Frontal cortex (tissue), 4 donors: ENCODE results near the gene SDHA. TPM values are rescaled to one million over a fixed set of nuclear protein-coding genes. Genes with fewer than 3 reads are reported as not detected.
A peak's percentile ranks its signal among the peaks of the same experiment; 100 is the strongest.
"Not testable (repeated sequence)": the region's sequence is repeated elsewhere in the genome, so short reads cannot be mapped to it uniquely, and the experiment has no call there.

ENCODE experiments used
- DNase-seq, 2 donors: peaks; one replicate each; pipeline ENCODE4 v3.0.0; 2012; ENCODE audit warnings: low spot score in 2 of 2
- FAIRE-seq: peaks from 2 replicates; lab custom pipeline; 2012; peaks lifted over from hg19 to GRCh38; lab: Jason Lieb, UNC
- total RNA-seq: library from RNA; depleted of rRNA; stranded (reverse); fragments of >200 nt; gene quantifications from one replicate; pipeline ENCODE4 v1.2.3, GENCODE V29; 2014
- donor health status: control.
- donor health status: control.
- donor health status: control.

The SDHA gene
- total RNA-seq, 1 donor from 2014 or later: 68.1 TPM

DNA sequence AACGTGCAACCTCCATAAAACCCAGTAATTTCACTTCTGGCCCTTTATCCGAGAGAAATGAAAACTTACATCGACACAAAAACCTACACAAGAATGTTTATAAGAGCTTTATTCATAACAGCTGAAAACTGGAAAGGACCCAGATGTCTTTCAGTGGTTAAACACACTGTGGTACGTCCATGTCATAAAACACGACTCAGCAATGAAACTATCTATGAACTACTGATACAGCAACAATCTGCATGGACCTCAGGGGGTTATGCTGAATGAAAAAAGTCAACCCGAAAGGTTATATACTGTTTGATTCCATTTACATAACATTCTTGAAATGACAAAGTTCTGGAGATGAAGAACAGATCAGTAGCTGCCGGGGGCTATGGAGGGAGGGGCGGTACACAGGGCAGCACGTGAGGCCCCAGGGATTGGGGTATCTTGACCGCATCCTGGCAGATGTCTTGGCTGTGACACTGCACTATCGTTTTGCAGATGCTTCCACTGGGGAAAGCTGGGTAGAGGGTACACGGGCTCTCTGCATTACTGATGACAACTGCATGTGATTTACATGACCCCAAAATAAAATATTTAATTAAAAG lies 4.2 kb upstream of the SDHA start:
- DNase-seq: no peak
- no peak for FAIRE-seq

DNA sequence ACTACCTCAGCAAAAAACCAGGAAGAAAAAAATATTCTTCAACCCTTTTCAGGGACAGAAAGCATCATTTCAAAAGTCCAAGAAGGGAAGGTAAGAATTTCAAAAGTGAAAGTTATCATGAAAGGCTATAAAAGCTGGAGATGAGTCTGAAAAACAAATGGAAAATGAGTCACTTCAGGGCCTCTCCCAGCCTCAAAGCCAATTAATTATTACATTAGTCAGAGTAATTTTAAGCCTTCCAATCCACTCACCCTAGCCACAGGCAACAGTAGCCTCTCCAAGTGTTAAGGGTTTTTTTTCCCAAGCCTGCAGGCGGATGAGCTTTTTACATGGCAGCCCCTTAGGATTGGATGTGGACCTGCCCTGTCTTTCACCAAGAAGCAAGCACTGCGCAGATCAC lies 2.9 kb upstream of the SDHA start:
- DNase-seq, FAIRE-seq: not testable (repeated sequence)

DNA sequence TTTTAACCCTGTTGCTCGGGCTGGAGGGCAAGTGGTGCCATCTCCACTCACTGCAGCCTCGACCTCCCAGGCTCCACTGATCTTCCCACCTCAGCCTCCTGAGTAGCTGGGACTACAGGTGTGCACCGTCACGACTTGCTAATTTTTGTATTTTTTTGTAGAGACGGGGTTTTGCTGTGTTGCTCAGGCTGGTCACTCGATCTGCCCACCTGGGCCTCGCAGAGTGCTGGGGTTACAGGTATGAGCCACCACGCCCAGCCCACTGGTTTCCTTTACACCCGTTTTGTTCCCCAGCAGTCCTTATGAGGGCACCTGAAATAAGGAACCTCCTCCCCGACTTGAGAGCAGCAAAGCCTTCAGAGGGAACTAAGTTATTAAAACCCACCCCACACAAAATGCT lies 2.0 kb upstream of the SDHA start:
- DNase-seq, FAIRE-seq: not testable (repeated sequence)

DNA sequence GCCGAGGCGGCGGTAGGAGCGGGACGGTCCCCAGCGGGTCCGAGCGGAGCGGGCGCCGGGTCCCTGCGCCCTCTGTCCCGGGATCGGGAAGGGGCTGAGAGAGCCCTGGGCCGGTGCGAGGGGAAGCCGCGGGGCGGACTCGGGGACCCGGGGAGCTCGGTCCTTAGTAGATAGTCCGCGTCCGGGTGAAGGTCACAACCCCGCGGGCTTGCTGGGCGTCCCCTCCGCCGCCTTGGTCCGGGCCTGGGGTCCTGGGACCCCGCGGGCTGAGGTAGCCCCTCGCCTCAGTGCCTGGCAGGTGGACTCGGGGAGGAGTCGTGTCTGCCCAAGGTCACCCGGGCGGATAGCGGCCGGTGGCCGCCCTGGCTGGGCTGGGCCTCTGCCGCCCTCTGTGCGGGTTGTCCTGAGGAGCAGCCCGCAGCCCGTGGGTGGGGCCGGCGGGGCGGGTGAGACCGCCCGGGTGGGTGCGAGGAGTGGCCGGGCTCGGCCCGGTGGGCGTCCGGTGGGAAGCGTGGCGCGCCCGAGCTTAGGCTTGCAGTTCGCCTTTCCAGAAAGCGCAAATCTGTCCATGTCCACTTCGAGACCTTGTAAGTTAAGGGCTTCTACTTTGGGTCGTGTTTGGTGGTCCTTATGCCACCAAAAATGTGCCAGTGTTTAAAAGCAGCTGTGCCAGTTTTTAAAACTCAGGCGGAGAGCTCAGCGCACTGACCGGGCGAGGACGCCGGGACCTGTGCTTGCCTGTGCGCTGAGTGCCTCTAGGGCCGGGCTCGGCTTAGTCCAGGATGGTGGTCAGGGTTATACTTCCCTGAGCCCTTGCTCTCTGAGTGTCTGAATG lies 554 bp downstream of the SDHA start:
- FAIRE-seq: no peak
- DNase-seq: peak in 1 of 2 donors; percentile 33

DNA sequence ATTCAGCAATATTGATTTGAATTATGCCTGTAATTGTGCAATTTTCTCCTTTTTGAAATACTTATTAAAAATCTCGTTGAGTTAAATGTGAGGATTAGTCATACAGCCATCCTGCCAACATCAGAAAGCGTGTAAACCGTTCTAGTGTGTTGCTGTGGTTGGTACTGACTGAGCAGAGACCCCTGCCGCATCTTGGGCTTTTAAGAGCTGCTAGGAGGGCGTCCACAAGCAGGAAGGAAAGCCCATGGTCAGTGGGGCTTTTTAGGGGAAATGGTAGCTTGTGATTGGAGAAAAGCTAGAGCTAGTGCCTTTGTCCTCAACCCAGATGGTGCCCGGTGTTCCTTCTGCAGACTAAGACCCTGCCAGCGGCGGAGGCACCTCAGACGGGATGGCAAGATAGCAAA lies 1.3 kb downstream of the SDHA start:
- DNase-seq: no peak
- FAIRE-seq: no peak

DNA sequence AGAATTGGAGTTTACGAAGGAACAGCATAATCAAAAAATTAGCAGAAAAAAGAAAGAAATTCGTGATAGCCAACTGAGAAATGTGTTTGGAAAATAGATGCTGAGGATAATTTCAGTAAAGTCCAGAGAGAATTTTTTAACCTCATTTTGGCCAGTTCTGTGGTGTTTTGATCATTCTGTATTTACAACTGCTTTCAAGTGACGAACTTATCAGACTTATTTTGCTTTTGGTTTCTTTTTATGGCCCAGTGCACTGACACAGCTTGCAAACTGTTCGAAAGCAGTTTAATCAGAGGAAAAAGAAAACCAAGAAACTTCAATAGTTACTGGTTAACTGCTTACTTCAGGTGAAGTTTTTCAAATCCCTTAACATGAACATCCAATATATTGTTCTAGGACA lies 1.9 kb downstream of the SDHA start:
- FAIRE-seq (no peak), DNase-seq (no peak)

DNA sequence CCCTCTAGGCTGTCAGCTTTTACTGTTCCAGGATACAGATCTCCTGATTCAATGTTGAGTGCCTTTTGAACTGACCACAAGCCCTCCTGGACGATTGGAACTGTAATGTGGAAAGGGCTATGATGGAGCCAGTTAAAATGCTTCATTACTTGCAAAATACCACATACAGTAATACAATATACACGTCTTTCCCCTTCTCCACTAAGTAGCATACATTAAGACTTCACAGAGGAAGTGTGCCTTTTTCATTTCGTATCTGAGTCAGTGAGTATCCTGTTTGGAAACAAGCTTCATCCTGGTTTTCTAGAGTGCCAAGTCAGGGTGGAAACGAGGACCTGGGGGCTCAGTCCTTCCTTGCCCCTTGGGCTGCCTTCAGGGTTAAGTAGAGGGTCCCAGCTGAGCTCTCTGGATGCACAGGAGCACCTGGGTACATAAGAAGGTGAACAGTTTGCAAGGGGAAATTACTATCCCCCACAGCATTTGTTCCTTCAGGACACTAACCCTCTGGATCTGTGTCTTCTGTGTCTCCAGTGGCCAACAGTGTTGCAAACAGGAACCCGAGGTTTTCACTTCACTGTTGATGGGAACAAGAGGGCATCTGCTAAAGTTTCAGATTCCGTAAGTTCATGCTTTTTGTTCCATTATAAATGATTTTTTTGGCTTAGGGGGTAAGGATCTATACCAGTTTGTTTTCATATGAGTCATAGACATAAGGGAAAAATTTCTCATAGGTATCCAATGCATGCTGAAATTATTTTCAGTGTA lies 5.0 kb downstream of the SDHA start:
- not testable (repeated sequence) for FAIRE-seq, DNase-seq

DNA sequence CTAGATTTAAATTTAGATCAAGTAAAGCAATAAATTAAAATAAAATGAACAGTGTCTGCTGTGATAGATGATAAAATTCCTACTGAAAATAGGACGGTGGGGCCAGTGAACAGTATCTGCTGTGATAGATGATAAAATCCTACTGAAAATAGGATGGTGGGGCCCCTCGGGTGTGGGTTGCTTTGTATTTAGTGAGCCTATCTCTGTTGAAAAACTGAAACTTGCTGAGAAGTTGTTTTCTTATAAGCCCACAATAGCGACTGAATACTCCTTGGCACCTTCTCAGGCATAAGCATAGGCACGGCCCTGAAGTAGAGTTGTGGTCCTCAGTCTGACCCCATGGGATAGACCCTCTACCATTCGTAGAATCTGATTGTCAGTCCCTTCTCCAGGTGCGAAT lies 5.7 kb downstream of the SDHA start:
- no peak for FAIRE-seq
- DNase-seq: no peak

DNA sequence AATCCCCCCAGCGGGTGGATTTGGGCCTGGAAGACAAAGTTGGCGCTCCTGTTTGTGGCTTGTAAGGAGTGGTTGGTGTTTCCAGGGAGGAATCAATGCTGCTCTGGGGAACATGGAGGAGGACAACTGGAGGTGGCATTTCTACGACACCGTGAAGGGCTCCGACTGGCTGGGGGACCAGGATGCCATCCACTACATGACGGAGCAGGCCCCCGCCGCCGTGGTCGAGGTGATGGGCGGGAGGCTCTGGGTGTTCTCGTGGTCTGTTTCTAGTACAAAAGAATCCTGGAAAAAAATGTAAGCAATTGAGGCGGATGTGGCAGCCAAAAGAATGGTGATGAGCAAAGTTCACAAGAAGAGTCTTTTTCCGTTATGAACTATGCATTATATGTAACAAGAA lies 7.2 kb downstream of the SDHA start:
- DNase-seq: no peak
- no peak for FAIRE-seq

DNA sequence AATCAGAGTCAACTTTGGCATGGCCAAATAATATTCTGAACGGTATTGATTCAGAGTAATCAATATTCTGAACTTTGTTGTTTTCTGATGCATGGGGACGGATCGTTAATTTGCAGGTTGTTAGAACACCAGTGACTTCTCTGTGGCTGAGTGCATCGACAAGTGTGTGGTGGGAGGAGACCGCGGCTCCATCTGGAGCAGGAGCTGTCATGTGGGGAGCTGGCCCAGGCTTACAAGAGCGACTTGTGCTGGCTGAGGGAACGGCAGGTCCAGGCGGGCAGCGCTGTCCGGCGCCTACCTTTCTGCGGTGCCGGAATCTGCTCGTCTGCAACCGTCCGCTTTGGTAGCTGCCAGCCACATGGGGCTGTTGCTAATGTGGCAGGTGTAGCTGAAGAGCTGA lies 9.3 kb downstream of the SDHA start:
- not testable (repeated sequence) for FAIRE-seq, DNase-seq

DNA sequence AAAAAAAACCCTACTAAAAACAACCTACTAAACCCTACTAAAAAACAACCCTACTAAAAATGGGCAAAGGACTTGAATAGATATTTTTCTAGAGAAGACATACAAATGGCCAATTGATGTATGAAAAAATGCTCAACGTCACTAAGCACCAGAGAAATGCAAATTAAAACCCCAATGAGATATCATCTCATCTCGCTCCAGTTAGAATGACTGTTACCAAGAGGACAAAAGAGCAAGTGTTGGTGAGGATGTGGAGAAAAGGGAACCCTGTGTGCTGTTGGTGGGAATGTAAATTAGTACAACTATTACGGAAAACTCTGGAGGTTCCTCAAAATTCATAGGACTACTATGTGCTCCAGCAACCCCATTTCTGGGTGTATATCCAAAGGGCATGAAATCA lies 10.8 kb downstream of the SDHA start:
- FAIRE-seq (no peak), DNase-seq (no peak)

DNA sequence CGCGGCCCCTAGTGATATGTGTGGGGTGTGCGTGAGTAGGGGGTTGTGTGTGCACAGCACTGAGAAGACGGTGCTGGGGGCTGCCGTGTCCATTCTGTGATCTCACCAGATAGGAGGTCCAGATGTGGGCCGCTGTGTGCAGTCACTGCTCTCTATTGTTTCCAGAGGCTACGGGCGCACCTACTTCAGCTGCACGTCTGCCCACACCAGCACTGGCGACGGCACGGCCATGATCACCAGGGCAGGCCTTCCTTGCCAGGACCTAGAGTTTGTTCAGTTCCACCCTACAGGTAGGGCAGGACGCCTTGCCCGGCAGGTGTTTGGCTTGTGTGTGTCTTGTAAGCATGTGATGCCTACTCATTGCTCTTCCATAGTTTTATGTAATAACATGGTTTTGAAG lies 12.6 kb downstream of the SDHA start:
- DNase-seq (no peak), FAIRE-seq (no peak)

DNA sequence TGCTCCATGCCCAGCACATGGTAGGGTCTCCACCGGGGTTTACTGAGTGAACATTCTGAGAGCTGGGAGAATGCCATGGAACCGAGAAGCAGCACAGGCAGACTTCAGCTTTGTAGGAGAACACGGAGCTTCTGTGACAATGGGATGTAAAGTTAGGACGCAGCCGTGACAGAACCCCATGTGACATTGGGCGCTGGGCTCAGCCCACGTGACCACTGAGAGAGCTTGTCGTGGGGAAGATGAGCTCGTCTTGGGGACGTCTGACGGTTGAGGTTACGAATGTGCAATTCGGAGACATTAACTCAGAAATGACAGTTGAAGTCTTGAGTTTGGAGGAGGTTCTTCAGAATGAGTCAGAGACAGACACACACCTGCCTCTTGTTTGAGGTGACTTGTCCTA lies 13.5 kb downstream of the SDHA start:
- no peak for DNase-seq
- no peak for FAIRE-seq

DNA sequence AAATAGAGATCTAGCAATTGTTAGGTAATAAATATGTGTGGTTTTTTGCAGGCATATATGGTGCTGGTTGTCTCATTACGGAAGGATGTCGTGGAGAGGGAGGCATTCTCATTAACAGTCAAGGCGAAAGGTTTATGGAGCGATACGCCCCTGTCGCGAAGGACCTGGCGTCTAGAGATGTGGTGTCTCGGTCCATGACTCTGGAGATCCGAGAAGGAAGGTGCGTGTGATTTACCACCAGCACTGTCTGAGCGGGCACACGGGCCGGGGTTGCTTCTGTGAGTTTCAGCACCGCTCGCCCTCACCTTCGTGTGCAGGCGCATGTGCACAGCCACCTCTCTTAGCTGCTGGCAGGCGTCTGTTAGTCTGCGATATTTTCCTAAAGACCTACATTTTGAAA lies 15.3 kb downstream of the SDHA start:
- not testable (repeated sequence) for DNase-seq, FAIRE-seq

DNA sequence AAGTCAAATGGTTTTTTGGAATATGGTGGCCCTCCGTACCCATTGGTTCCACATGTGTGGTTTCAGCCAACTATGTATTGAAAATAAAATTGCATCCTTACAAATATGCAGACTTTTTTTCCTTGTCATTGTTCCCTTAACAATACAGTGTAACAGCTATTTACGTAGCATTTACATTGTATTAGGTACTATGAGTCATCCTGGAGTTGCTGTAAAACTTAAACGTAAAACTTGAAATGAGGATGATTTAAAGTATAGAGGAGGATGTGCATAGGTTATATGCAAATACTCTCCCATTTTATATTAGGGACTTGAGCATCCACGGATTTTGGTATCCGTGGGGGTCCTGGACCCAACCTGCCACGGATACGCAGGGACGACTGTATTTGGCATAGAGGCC lies 16.3 kb downstream of the SDHA start:
- FAIRE-seq (no peak), DNase-seq (no peak)

DNA sequence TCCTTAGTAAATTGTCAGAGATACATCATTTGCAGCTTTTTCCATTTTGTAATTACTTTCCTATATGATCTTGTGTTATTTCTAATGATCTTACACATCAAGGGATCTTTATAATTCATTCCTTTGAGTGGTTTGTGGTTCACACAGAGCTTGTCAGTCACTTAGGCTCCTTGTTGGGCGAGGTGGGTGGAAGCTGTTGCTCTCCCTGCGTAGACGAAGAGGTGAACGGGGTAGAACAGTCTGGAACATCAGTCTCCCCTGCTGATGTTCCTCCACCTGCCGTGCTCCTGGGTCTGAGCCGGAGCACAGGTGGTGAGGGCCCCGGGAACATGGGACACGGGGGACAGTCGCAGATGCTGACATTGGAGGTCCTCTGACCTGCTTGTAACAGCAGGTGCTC lies 17.4 kb downstream of the SDHA start:
- DNase-seq, FAIRE-seq: not testable (repeated sequence)

DNA sequence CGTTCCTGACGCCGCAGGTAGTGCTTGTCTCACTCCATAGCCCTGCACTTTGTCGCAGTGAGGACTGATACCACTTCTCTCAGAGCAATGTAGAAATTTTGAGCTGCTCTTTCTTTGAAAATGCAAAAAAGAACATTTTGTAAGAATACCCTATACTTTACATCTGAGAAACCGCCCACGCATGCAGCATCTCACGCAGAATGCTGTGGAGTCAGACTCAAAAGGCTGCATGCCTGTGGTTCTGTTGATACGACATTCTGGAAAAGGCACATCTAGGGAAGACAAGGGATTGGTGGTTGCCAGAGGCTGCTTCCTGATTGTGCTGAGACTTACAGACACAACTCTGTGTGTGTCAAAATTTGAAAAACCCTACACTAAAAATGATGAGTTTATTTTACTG lies 19.8 kb downstream of the SDHA start:
- not testable (repeated sequence) for FAIRE-seq, DNase-seq

DNA sequence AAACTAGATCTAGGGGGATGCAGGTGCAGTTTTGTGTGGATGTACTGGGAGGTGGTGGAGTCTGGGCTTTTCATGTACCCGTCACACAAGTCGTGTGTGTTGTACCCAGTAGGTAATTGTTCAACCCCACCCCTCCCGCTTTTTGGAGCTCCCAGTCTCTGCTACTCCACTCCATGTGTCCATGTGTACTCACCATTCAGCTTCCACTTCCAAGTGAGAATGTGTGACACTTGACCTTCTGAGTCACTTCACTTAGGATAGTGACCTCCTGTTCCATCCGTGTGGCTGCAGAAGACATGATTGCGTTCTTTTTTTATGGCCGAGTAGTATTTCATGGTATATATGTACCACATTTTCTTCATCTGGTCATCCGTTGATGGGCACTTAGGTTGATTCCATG lies 22.4 kb downstream of the SDHA start:
- FAIRE-seq, DNase-seq: not testable (repeated sequence)

DNA sequence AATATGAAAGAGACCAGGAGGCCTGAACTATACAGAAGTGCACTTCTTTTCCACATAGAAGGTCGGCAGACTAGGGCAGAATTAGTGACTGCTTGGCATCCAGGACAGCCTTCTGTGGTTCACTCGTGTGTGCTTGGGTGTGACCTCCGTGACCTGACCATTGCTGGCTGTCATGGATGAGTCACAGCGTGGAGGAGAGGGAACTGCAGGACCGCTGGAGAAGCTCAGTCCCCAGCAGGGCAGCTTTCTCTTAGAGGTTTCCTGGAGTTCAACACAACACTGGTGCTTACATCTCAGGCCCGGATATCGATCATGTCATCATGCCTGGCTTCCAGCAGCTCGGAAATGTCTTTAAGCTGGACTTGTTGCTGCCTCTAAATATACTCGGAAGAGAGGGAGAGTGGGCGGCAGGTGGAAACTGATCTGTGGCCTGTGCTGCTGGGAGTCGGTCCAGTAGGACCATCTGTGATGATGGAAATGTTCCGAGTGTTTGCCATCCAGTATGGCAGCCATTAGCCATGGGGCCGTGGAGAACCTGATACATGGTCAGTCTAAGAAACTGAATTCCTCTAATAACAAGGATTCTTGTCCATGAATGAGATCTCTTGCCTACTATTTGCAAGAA lies 23.0 kb downstream of the SDHA start:
- not testable (repeated sequence) for DNase-seq, FAIRE-seq

DNA sequence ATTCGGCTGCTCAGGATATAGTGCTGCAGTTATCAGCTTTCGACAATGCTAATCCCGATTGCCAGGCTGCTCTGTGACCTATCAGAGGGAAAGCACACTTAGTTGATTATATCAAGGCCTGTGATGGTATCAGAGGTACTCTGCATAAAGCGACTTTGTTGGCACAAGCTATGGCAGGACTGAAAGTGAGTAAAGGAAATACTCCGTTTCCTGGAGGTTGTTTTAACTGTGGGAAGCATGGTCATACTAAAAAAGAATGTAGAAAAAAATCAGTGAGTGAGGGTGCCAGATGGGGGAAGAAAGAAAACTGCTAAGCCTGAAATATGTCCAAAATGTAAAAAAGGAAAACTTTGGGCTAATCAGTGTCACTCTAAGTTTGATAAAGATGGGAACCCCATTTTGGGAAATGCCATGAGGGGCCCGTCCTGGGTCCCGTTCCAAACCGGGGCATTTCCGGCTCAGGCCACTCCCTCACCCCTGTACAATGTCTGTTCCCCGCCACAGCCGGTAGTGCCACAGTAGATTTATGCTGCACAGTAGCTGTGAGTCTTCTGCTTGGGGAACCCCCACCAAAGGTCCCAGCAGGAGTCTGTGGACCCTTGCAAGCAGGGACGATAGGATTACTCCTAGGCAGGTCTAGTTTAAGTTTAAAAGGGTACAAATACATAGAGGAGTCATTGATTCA lies 25.7 kb downstream of the SDHA start:
- not testable (repeated sequence) for DNase-seq, FAIRE-seq
